ENCODE measurements around the gene RAD54L2.

DNA sequence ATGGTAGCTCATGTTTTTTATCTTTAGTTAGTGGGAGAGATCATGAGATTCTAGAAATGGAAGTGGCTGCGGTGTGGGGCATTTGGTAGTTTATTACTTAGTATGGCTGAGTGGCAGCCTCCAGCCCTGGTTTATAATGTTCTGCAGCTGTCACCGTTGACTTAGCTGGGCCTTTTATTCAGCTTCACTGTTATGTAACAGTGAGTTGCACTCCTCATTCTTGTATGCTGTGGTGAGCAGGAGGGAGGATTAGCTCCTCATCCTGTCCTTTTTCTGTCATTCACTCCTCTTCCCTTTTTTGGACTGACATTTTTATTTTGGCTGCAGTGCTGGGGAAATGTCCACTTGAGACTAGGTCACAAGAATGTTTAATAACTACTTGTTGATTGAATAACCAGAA lies 29.5 kb downstream of the RAD54L2 start:
- TF ChIP-seq, protein P1, sequence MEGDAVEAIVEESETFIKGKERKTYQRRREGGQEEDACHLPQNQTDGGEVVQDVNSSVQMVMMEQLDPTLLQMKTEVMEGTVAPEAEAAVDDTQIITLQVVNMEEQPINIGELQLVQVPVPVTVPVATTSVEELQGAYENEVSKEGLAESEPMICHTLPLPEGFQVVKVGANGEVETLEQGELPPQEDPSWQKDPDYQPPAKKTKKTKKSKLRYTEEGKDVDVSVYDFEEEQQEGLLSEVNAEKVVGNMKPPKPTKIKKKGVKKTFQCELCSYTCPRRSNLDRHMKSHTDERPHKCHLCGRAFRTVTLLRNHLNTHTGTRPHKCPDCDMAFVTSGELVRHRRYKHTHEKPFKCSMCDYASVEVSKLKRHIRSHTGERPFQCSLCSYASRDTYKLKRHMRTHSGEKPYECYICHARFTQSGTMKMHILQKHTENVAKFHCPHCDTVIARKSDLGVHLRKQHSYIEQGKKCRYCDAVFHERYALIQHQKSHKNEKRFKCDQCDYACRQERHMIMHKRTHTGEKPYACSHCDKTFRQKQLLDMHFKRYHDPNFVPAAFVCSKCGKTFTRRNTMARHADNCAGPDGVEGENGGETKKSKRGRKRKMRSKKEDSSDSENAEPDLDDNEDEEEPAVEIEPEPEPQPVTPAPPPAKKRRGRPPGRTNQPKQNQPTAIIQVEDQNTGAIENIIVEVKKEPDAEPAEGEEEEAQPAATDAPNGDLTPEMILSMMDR (IDR thresholded peaks at IDR 0.05; ENCODE audit: low read depth, low read length, poor library complexity, severe bottlenecking): no peak
- no peak for TF ChIP-seq EZH2phosphoT487 (IDR thresholded peaks at IDR 0.05; ENCODE audit: borderline replicate concordance, low read length)

Data from DOHH2 (cell line).